Endothelial cell of umbilical vein (primary cell): ENCODE measurements around the gene C17orf107. TPM values are rescaled to one million over a fixed set of nuclear protein-coding genes. Genes with fewer than 3 reads are reported as not detected.

Source experiments
- BruUV-seq: library from RNA; stranded (reverse); fragments of 400-500 nt; replicated peaks from 2 replicates; lab custom pipeline; 2021; lab: Mats Ljungman, UMichigan
- CTCF ChIA-PET: fragments of 300-600, 350-600 bp; sonication (Branson Sonifier 250); formaldehyde crosslinking; loops from one replicate; lab custom pipeline; 2021; ENCODE audit warnings: antibody characterized with exemption, inconsistent platforms; lab: Charles Lee
- POLR2A ChIA-PET: fragments of 300-600, 350-600 bp; sonication (Branson Sonifier 250); formaldehyde crosslinking; loops from one replicate; lab custom pipeline; 2021; ENCODE audit warnings: antibody characterized with exemption, inconsistent platforms; lab: Charles Lee
- DNase-seq: peaks from one replicate; pipeline ENCODE4 v3.0.0-alpha.2; 2011; ENCODE audit warnings: low read depth, low spot score
- FAIRE-seq: peaks from 2 replicates; lab custom pipeline; 2011; peaks lifted over from hg19 to GRCh38; lab: Jason Lieb, UNC
- H2AFZ ChIP-seq: 2 replicates; pipeline ENCODE4 v1.6.0; 2012; ENCODE audit warnings: low read depth, low read length, control low read depth, inconsistent platforms
- H3K27ac ChIP-seq: 2 replicates; pipeline ENCODE4 v1.5.1; 2011; ENCODE audit warnings: low read depth, mild to moderate bottlenecking, control low read depth, low read length, moderate library complexity; ENCODE audit not compliant: insufficient read depth
- H3K27me3 ChIP-seq, 2 experiments: 2 replicates each; pipeline versions ENCODE4 v1.6.0 to v1.6.1; 2011; ENCODE audit warnings: low read length in 2 of 2, mixed read lengths in 1 of 2; ENCODE audit not compliant: control insufficient read depth in 2 of 2, insufficient read depth in 2 of 2
- H3K36me3 ChIP-seq, 2 experiments: 2 replicates in 1 of 2; 3 replicates in 1 of 2; pipeline ENCODE4 v1.5.1; 2011; ENCODE audit warnings: low read length in 2 of 2, mild to moderate bottlenecking in 1 of 2, moderate library complexity in 1 of 2; ENCODE audit not compliant: control insufficient read depth in 2 of 2, insufficient read depth in 2 of 2; ENCODE audit errors: extremely low read depth in 1 of 2
- H3K4me1 ChIP-seq: 3 replicates; pipeline ENCODE4 v1.5.1; 2011; ENCODE audit warnings: mild to moderate bottlenecking, low read length; ENCODE audit not compliant: control insufficient read depth, insufficient read depth; ENCODE audit errors: extremely low read depth
- H3K4me2 ChIP-seq: 2 replicates; pipeline ENCODE4 v1.6.1; 2011; ENCODE audit warnings: low read length, control low read depth, mixed read lengths; ENCODE audit not compliant: insufficient read depth
- H3K4me3 ChIP-seq, 3 experiments: fragments of 200-600 bp in 1 of 3; sonication (generic), shearing (Covaris generic) in 1 of 3; replicated peaks in 1 of 3; 2 replicates each; pipeline ENCODE4 v1.5.1; 2011 to 2016; ENCODE audit warnings: control low read depth in 3 of 3, low read length in 3 of 3, mild to moderate bottlenecking in 2 of 3, inconsistent platforms in 1 of 3, low read depth in 1 of 3, moderate library complexity in 1 of 3; ENCODE audit not compliant: insufficient read depth in 1 of 3
- H3K79me2 ChIP-seq: 2 replicates; pipeline ENCODE4 v1.6.0; 2012; ENCODE audit warnings: low read length, inconsistent platforms; ENCODE audit not compliant: control insufficient read depth, insufficient read depth
- H3K9ac ChIP-seq: replicated peaks from 2 replicates; pipeline ENCODE3; 2011; ENCODE audit warnings: low read length, control low read depth; ENCODE audit not compliant: insufficient read depth; ENCODE audit errors: extremely low read depth
- H3K9me1 ChIP-seq: replicated peaks from 3 replicates; pipeline ENCODE4 v1.6.0; 2011; ENCODE audit warnings: mild to moderate bottlenecking, low read length; ENCODE audit not compliant: control insufficient read depth, insufficient read depth; ENCODE audit errors: extremely low read depth
- H3K9me3 ChIP-seq: replicated peaks from 2 replicates; pipeline ENCODE4 v1.5.1; 2012; ENCODE audit warnings: low read length, inconsistent platforms; ENCODE audit not compliant: control insufficient read depth, insufficient read depth
- H4K20me1 ChIP-seq: replicated peaks from 2 replicates; pipeline ENCODE3; 2011; ENCODE audit warnings: mild to moderate bottlenecking, low read length; ENCODE audit not compliant: control insufficient read depth, insufficient read depth; ENCODE audit errors: extremely low read depth
- EZH2 ChIP-seq: IDR thresholded peaks from 2 replicates; pipeline ENCODE4 v1.6.1; 2012; ENCODE audit warnings: borderline replicate concordance, low read depth, mild to moderate bottlenecking, moderate library complexity, low read length, inconsistent platforms; ENCODE audit not compliant: severe bottlenecking
- FOS ChIP-seq: IDR thresholded peaks from 2 replicates; pipeline ENCODE4 v1.6.1; 2011; ENCODE audit warnings: mild to moderate bottlenecking, low read length, moderate library complexity, borderline replicate concordance; ENCODE audit not compliant: insufficient read depth
- GATA2 ChIP-seq: IDR thresholded peaks from 2 replicates; pipeline ENCODE4 v1.7.0; 2011; ENCODE audit warnings: low read depth, mild to moderate bottlenecking, moderate library complexity, mixed read lengths, low read length; ENCODE audit not compliant: insufficient read length, insufficient read depth
- JUN ChIP-seq: IDR thresholded peaks from 2 replicates; pipeline ENCODE4 v1.6.1; 2011; ENCODE audit warnings: borderline replicate concordance, low read depth; ENCODE audit not compliant: insufficient read length, insufficient read depth
- MYC ChIP-seq: IDR thresholded peaks from one replicate; pipeline ENCODE4 v1.6.1; 2011; ENCODE audit warnings: mild to moderate bottlenecking, low read depth, low read length
- POLR2A ChIP-seq: IDR thresholded peaks from 2 replicates; pipeline ENCODE4 v1.6.1; 2012; ENCODE audit warnings: low read depth, mild to moderate bottlenecking, control low read depth, low read length
- POLR2AphosphoS5 ChIP-seq: IDR thresholded peaks from 2 replicates; pipeline ENCODE4 v1.6.1; 2012; ENCODE audit warnings: low read depth, mild to moderate bottlenecking, control low read depth, low read length, moderate library complexity; ENCODE audit not compliant: insufficient read depth
- dilution Hi-C: fragments of 300-500 bp; cut with MboI; formaldehyde crosslinking; loops from one replicate; pipeline ENCODE4 v1.15.0; 2019; ENCODE audit warnings: low sequenced_read_pairs; ENCODE audit not compliant: extremely low pct_ligation_motif_present
- intact Hi-C: fragments of 100-400 bp; cut with micrococcal nuclease; formaldehyde crosslinking; loops from one replicate; pipeline ENCODE4 v1.10.0; 2022
- polyA plus RNA-seq, 4 experiments: library from polyadenylated mRNA; depleted of rRNA in 3 of 4; stranded (reverse) in 3 of 4; unstranded in 1 of 4; fragments of >200 nt; gene quantifications; 2 replicates each; pipeline versions ENCODE4 v1.2.1 to v1.2.3, GENCODE V29; 2011 to 2012; ENCODE audit warnings: missing spikeins in 1 of 4
- total RNA-seq: library from RNA; stranded (reverse); gene quantifications from 2 replicates; pipeline ENCODE4 v1.2.3, GENCODE V29; 2021
- TF ChIP-seq, protein P1 (sequence below): IDR thresholded peaks from 2 replicates; pipeline ENCODE4 v1.6.1; 2011; ENCODE audit not compliant: insufficient read depth, insufficient read length
- TF ChIP-seq, protein P2 (sequence below), 2 donors: IDR thresholded peaks; 1 replicate in 1 of 2; 2 replicates in 1 of 2; pipeline ENCODE4 v1.5.1; 2011; ENCODE audit warnings: low read length in 2 of 2, mild to moderate bottlenecking in 2 of 2, moderate library complexity in 2 of 2, control low read depth in 1 of 2, inconsistent platforms in 1 of 2, low read depth in 1 of 2; ENCODE audit not compliant: insufficient read depth in 1 of 2; ENCODE audit errors: extremely low read depth in 1 of 2

Gene C17orf107
- total and polyA plus RNA-seq, 2 donors (not counting 3 experiments of a cell fraction or from before 2014, with no cell fraction given) = 0.68 to 1.0 TPM

- H4K20me1 ChIP-seq = no peaks in the 10 kb centered on the region
- no peaks in the 10 kb centered on the region for H3K27me3 ChIP-seq
- H3K36me3 ChIP-seq = peaks cover 0 to 2% of the 10 kb centered on the region in 2 experiments
- no peak overlapping the region for H3K9ac ChIP-seq
- no peak overlapping the region for H3K4me3 ChIP-seq
- ChIA-PET CTCF (interaction anchor here (1.3 to 1.4 kb wide), 2 partner anchors 12 to 71 kb away, joined by 3 to 7 read pairs; no protein-coding TSS in a partner anchor), POLR2A (no interaction called here)
- BruUV-seq = no TSS peak
- FAIRE-seq = no peak
- H3K4me2 ChIP-seq = no peak overlapping the region
- intact Hi-C loops = no loop called here
- H3K9me1 ChIP-seq = no peaks in the 10 kb centered on the region
- TF ChIP-seq MYC = no peak
- TF ChIP-seq EZH2 = no peak
- no peak for TF ChIP-seq POLR2A
- TF ChIP-seq POLR2AphosphoS5 = no peak
- TF ChIP-seq, protein P1, sequence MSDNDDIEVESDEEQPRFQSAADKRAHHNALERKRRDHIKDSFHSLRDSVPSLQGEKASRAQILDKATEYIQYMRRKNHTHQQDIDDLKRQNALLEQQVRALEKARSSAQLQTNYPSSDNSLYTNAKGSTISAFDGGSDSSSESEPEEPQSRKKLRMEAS = no peak
- TF ChIP-seq GATA2 = no peak
- no peak for TF ChIP-seq FOS
- TF ChIP-seq, protein P2, sequence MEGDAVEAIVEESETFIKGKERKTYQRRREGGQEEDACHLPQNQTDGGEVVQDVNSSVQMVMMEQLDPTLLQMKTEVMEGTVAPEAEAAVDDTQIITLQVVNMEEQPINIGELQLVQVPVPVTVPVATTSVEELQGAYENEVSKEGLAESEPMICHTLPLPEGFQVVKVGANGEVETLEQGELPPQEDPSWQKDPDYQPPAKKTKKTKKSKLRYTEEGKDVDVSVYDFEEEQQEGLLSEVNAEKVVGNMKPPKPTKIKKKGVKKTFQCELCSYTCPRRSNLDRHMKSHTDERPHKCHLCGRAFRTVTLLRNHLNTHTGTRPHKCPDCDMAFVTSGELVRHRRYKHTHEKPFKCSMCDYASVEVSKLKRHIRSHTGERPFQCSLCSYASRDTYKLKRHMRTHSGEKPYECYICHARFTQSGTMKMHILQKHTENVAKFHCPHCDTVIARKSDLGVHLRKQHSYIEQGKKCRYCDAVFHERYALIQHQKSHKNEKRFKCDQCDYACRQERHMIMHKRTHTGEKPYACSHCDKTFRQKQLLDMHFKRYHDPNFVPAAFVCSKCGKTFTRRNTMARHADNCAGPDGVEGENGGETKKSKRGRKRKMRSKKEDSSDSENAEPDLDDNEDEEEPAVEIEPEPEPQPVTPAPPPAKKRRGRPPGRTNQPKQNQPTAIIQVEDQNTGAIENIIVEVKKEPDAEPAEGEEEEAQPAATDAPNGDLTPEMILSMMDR (IDR thresholded peaks at IDR 0.05; ENCODE audit: extremely low read depth in 1 of 2, insufficient read depth in 1 of 2, low read depth in 1 of 2, low read length in 2 of 2) = no peak
- no peak for TF ChIP-seq JUN
- H3K27ac ChIP-seq = no peak overlapping the region
- dilution Hi-C loops = no loop called here
- H3K9me3 ChIP-seq = no peaks in the 10 kb centered on the region
- peaks cover 44% of the 10 kb centered on the region for H3K4me1 ChIP-seq
- DNase-seq = no peak
- no peak overlapping the region for H2AFZ ChIP-seq
- peaks cover 35% of the 10 kb centered on the region for H3K79me2 ChIP-seq
Observed at GRCh38 chr17:4861052-4861451, 38.3 kb upstream of the C17orf107 start.
